COLO829 (cell line): ENCODE data around the gene PGRMC2.

ENCODE experiments used
- DNase-seq: peaks from one replicate; pipeline ENCODE4 v3.0.0; 2012; ENCODE audit warnings: low spot score

The PGRMC2 gene

GRCh38 chr4:128220286-128221235 lies 67.1 kb downstream of the PGRMC2 start:
- peak; percentile 59 for DNase-seq
